SH-SY5Y (cell line): ENCODE data around the gene RNU6-9.

Experiments used
- GATA2 ChIP-seq: IDR thresholded peaks from 2 replicates; pipeline ENCODE4 v1.6.1; 2011; ENCODE audit warnings: mild to moderate bottlenecking, low read depth, low read length
- GATA3 ChIP-seq: IDR thresholded peaks from 2 replicates; pipeline ENCODE4 v1.6.1; 2011; ENCODE audit warnings: low read depth, mild to moderate bottlenecking, low read length, moderate library complexity

GRCh38 chr19:853014-853585 is 40.2 kb upstream of the RNU6-9 start:
- TF ChIP-seq GATA3 (no peak), GATA2 (no peak)
